ENCODE data around the gene IFNA5. TPM values are rescaled to one million over a fixed set of nuclear protein-coding genes. Genes with fewer than 3 reads are reported as not detected.

Gene IFNA5
- total RNA-seq, 6 experiments from 2014 or later, result not detected

- H3K27me3 ChIP-seq, result no peaks in the 10 kb centered on the region
- H3K27ac ChIP-seq, result no peak overlapping the region
- ATAC-seq, result no peak
- no peaks in the 10 kb centered on the region for H3K36me3 ChIP-seq
- intact Hi-C loops (cut with DNase I), result no loop called here
- DNase-seq, result no peak
- TF ChIP-seq CTCF (IDR thresholded peaks at IDR 0.05) (no peak), POLR2A (IDR thresholded peaks at IDR 0.05) (no peak)
- WGBS (ENCODE audit: insufficient coverage, low coverage, low lambda C conversion rate, missing lambda C conversion rate), result 14% methylated on average over 3 of the region's 3 CpGs
- no peak overlapping the region for H3K4me3 ChIP-seq
- H3K4me1 ChIP-seq, result peaks cover 0 to 11% (median 0%) of the 10 kb centered on the region in 4 donors
- H3K9me3 ChIP-seq, result no peaks in the 10 kb centered on the region
Observed at GRCh38 chr9:21316860-21317259, 11.7 kb upstream of the IFNA5 start.

GRCh38 chr9:21316032-21316842 lies 11.1 kb upstream of the IFNA5 start:
- intact Hi-C loops (cut with DNase I), result no loop called here
- no peak for TF ChIP-seq POLR2A (IDR thresholded peaks at IDR 0.05)
- TF ChIP-seq CTCF (IDR thresholded peaks at IDR 0.05), result no peak
- 21% methylated on average over 7 of the region's 8 CpGs for WGBS (ENCODE audit: insufficient coverage, low coverage, low lambda C conversion rate, missing lambda C conversion rate)

GRCh38 chr9:21314152-21314551 lies 9.0 kb upstream of the IFNA5 start:
- TF ChIP-seq CTCF (IDR thresholded peaks at IDR 0.05), result no peak
- TF ChIP-seq POLR2A (IDR thresholded peaks at IDR 0.05), result no peak
- intact Hi-C loops (cut with DNase I), result no loop called here
- Histone ChIP-seq H3K4me1 (peaks cover 0 to 11% (median 0%) of the 10 kb centered on the region in 4 donors), H3K27me3 (no peaks in the 10 kb centered on the region), H3K27ac (no peak overlapping the region), H3K9me3 (no peaks in the 10 kb centered on the region), H3K36me3 (no peaks in the 10 kb centered on the region), H3K4me3 (no peak overlapping the region)
- peak in 1 of 4 donors; percentile 62 for ATAC-seq
- no peak for DNase-seq
- WGBS (ENCODE audit: insufficient coverage, low coverage, low lambda C conversion rate, missing lambda C conversion rate), result 20% methylated on average over 2 of the region's 2 CpGs

More at GRCh38 chr9:21316032-21316842, 11.1 kb upstream of the IFNA5 start:
- H3K4me1 ChIP-seq, result peaks cover 0 to 11% (median 0%) of the 10 kb centered on the region in 4 donors
- no peaks in the 10 kb centered on the region for H3K27me3 ChIP-seq
- no peak overlapping the region for H3K27ac ChIP-seq
- no peak overlapping the region for H3K4me3 ChIP-seq
- DNase-seq (no peak), ATAC-seq (peak; percentile 69 to 84 (median 78))
- H3K9me3 ChIP-seq, result no peaks in the 10 kb centered on the region
- H3K36me3 ChIP-seq, result no peaks in the 10 kb centered on the region

GRCh38 chr9:21311889-21312288 lies 6.8 kb upstream of the IFNA5 start:
- ATAC-seq (no peak), DNase-seq (no peak)
- Histone ChIP-seq H3K4me3 (no peak overlapping the region), H3K4me1 (peaks cover 0 to 11% (median 0%) of the 10 kb centered on the region in 4 donors), H3K27me3 (no peaks in the 10 kb centered on the region), H3K36me3 (no peaks in the 10 kb centered on the region), H3K9me3 (no peaks in the 10 kb centered on the region), H3K27ac (no peak overlapping the region)
- intact Hi-C loops (cut with DNase I), result no loop called here
- WGBS (ENCODE audit: insufficient coverage, low coverage, low lambda C conversion rate, missing lambda C conversion rate), result 50% methylated on average over 1 of the region's 1 CpG
- TF ChIP-seq POLR2A (IDR thresholded peaks at IDR 0.05) (no peak), CTCF (IDR thresholded peaks at IDR 0.05) (no peak)
